ENCODE data around the gene DOK7. TPM values are rescaled to one million over a fixed set of nuclear protein-coding genes. Genes with fewer than 3 reads are reported as not detected.
A peak's percentile ranks its signal among the peaks of the same experiment; 100 is the strongest.

DOK7 gene
- total and polyA plus RNA-seq, 12 donors = 30.3 to 89.7 (median 39.0) TPM

- DNase-seq (no peak), ATAC-seq (peak in 5 of 8 donors; percentile 5 to 38 (median 29))
- H3K4me3 ChIP-seq = peak overlapping the region in 9 of 10 donors; percentile 75 to 94 (median 84)
- peaks cover 0 to 40% (median 0%) of the 10 kb centered on the region in 9 donors for H3K36me3 ChIP-seq
- no peaks in the 10 kb centered on the region for H3K27me3 ChIP-seq
- WGBS, 2 donors = 65 to 71% methylated on average over 18 of the region's 18 CpGs
- intact Hi-C loops (cut with DNase I) = no loop called here
- no peak overlapping the region for H3K27ac ChIP-seq
- no peaks in the 10 kb centered on the region for H3K9me3 ChIP-seq
- no peak for TF ChIP-seq CTCF (IDR thresholded peaks at IDR 0.05)
- H3K4me1 ChIP-seq = peaks cover 4 to 47% (median 28%) of the 10 kb centered on the region in 9 donors
Observed at GRCh38 chr4:3530663-3531254, 67.7 kb downstream of the DOK7 start.

DNA sequence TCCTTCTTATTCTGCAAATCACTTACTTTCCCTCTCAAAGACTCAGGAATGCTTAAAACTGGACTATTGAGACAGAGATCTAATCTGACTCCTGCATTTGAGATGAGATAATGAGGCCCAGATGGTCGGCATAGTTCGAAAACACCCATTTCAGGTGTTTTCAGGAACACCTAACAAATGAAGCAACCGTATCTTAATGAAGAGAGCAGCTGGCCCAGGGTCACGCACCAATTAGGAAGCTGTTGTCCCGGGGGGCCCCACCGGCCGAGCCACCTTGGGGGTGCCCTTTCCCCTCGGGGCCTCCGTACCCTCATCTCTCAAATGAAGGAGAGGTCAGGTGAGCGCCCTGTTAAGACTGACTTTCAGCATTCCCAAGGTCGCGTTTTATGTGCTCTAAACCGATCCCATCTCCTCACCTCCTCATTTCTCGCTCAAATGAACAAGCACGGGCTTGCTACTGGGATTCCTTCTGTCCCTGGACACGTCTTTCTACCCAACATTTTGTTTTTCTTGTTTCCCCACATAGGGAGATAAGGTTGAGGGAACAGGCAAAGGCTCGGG is 68.3 kb downstream of the DOK7 start:
- peaks cover 4 to 47% (median 28%) of the 10 kb centered on the region in 9 donors for H3K4me1 ChIP-seq
- peaks cover 0 to 34% (median 0%) of the 10 kb centered on the region in 9 donors for H3K36me3 ChIP-seq
- TF ChIP-seq CTCF (IDR thresholded peaks at IDR 0.05) = no peak
- no peak for DNase-seq
- no peaks in the 10 kb centered on the region for H3K27me3 ChIP-seq
- intact Hi-C loops (cut with DNase I) = no loop called here
- no peaks in the 10 kb centered on the region for H3K9me3 ChIP-seq
- peak in 2 of 8 donors; percentile 0 to 3 for ATAC-seq
- H3K4me3 ChIP-seq = peak overlapping the region; percentile 75 to 97 (median 84)
- peak overlapping the region in 9 of 10 donors; percentile 49 to 91 (median 79) for H3K27ac ChIP-seq
- 10 to 18% methylated on average over 17 of the region's 17 CpGs for WGBS, 2 donors

DNA sequence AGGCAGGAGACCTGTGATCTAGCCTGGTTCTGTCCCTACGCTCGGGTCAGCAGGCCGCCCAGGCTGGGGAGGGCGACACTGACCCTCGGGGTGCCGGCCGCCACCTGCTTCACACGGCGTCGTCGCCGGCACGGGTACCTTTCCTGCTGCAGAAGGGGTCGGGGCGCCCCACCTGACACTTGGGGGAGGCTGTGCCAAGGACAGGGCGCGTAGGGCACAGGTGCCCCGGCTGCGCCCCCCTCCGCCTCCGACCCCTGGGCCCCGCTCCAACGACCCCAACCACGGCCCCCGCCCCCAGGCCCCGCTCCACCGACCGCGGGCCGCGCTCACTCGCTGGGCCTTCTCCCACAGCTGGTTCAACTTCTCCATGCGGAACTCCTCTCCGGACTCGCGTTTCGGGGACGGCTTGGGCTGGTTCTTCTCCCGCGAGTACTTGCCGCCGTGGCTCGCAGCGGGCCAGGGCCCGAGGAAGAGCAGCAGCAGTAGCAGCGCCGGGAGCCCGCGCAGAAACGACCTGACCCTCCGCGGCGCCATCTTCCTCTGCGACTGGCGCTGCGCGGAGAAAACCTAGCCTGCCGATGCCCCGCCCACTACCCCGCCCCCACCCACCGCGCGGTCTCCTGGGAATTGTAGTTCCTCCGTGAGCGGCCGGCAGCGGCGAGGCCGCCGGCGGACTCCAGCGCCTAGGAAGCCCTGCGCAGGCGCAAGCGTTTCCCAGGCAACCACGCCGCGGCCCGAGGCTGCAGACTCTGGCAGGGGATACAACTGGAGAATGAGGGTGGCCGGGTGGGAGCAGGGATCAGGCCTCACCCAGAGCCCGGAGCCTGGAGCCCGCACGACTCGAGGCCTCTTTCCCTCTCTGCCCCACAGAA is 69.0 kb downstream of the DOK7 start, which contains the start of gene LRPAP1:
LRPAP1 (minus strand) TSS at position 544 of the 872 bp plus-strand sequence; CDS start at position 534, 10 bp downstream.
- ATAC-seq (peak; percentile 94 to 97 (median 94)), DNase-seq (peak; percentile 92 to 95)
- intact Hi-C loops (cut with DNase I) = no loop called here
- no peak for TF ChIP-seq CTCF (IDR thresholded peaks at IDR 0.05)
- Histone ChIP-seq H3K27me3 (no peaks in the 10 kb centered on the region), H3K27ac (peak within 1 kb of the TSS in 9 of 10 donors; percentile 49 to 91 (median 79)), H3K9me3 (no peaks in the 10 kb centered on the region), H3K36me3 (peaks cover 0 to 33% (median 0%) of the 10 kb centered on the region in 9 donors), H3K4me1 (peaks cover 4 to 47% (median 28%) of the 10 kb centered on the region in 9 donors), H3K4me3 (peak within 1 kb of the TSS; percentile 75 to 97 (median 84))
- WGBS, 2 donors = 1% methylated on average over 71 to 84 of the region's 84 CpGs

Measured in heart right ventricle (tissue), 16 donors.